EH (cell line): ENCODE data around the gene EIPR1.

Experiments used
- DNase-seq: peaks from one replicate; pipeline ENCODE4 v3.0.0-alpha.2; 2015; ENCODE audit warnings: low read depth

EIPR1 gene

GRCh38 chr2:3267869-3268704 lies 109.5 kb downstream of the EIPR1 start:
- DNase-seq: no peak

DNA sequence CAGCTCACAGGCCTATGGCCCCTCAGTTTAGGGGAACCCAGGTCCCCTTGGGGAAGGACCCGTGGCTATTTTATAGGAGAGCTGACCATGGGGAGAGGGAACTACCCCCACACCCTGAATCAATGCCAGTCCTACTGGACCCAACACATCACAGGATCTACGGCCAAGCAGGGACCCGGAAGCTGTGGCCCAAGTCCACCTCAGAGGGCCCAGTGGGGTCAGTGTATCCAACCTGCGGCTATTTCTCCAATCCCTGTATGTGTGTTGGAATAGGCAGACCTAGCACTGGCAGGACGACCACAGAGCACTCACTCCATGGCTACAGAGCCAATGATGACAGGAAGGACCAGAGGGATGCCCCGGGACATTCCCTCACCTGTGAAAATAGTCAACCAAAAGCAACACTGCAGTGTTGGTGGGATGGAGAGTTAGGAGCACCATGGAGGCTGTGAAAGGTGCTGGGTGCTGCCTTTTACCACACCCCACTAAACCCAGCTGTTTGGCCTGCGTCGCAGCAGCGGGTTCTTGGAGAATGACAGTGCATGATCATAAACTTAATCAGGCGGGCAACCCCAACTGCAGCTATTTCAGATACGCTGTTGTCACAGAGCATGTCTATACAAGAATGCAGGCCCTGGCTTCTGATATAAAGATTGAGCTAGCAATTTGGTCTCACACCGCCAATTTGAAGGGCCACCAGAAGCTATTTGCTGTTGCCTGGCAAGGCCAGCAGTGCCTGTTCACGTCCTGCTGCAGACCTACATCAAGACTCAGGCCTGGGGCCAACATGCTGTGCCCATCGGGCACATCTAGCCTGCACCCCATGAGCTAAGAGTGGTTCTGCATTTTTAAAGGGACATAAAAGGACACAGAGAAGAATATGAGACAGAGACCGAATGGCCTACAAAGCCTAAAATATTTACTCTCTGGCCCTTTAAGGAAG lies 110.4 kb downstream of the EIPR1 start:
- no peak for DNase-seq

DNA sequence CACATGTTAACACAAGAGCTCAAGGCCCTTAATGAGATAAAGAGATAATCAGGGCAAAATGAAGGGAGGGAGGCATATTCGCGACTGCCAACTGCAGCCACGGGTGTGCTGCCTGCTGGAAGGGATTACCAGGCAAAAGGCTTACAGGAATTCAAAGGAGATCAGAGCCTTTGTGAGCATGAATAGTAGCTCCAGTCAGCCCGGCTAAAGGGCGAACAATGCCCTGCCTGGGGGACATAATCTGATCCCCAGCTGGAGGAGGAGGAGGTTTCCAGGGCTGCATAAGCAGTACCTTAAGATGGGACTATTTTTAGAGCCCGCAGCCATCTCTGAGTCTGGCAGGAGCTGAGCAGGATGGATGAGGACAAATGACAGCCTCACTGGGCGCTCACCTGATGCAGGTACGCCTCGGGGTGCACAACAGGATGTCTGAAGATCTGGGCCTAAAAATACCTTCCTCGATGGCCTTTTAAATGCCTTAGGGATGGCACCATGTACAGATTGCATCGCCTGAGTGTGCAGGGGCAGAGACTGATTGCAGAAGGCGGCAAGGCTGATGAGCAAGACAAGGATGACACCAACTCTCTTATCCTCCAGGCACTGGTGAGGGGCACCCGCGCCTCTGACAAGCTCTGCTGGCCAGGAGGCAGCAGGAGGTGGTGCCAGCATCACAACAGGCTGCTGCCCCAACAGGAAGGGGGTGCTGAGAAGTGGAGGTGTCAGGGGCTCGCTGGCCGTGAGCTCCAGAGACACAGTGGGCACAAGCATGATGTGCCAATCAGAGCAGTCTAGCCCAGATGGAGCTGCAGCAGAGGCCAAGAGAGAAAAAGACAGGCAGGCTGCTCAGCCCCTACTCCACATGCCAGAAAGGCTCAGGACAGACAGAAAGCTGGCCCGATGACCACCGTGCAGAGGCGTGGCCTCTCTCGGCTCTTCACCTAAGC lies 111.4 kb downstream of the EIPR1 start:
- no peak for DNase-seq

GRCh38 chr2:3265471-3265870 lies 112.1 kb downstream of the EIPR1 start:
- DNase-seq: no peak

GRCh38 chr2:3264010-3264744 lies 113.4 kb downstream of the EIPR1 start:
- no peak for DNase-seq

- no peak for DNase-seq
Observed at GRCh38 chr2:3263487-3263886, 114.1 kb downstream of the EIPR1 start.

DNA sequence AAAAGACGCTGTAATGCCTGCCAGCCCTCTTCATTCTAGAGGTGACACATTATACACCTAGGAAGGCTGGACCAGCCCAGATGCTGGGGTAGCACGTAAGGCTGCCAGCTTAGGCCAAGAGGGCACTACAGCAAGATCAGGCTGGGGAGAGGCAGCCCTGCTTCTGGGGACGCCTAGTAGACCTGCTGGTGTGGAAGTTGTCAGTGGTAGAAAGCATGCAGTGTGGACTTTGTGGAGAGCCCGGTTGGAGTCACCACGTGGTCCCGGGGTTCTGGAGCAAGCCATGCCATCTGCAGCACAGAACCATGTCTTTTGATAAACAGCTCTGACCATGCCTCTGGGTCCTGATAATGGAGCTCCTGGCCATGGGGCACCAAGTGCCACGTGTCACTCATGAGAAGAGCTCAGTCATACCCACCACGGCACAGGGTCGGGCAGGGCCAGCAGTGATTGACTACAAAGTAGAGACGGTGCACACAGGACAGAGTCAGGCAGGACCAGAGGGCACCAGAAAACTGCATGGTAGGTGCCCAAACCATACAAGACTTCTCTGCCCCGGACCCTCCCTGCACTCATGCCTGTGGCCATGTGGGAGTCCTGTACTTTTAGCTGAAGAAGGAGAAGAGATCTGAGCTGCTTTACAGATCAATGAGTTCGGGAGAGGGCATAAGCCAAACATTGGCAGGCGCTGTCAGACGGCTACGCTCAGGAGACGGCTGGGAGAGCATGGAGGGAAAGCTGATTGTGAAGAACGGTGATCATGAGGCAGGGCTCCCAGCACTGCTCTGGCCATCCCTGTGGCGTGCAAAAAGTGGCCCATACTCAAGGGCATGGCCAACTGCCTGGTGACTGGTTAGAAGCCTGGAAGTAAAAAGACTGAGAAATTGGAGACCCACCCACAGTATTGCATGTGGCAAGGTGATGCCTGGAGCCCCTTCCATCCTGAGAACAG lies 114.9 kb downstream of the EIPR1 start:
- DNase-seq: no peak

DNA sequence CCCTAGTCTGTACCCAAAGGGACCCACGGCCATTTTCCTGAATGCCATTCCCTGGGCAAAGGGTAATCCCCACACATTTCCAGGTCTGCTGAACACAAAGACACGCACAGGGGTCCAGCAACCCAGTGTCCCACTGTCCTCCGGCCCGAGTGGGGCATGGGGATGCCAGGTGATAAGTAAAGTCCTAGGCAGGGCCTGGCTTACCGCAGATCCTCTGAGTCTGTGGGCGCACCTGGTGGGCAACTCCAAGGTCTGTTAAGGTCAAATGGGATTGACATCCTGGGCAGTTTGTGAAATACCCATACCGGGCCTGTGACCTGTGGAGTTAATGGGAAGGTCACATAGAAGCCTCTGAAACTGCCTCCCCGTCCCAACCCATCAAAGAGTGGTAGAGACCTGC lies 116.1 kb downstream of the EIPR1 start:
- DNase-seq: no peak

DNA sequence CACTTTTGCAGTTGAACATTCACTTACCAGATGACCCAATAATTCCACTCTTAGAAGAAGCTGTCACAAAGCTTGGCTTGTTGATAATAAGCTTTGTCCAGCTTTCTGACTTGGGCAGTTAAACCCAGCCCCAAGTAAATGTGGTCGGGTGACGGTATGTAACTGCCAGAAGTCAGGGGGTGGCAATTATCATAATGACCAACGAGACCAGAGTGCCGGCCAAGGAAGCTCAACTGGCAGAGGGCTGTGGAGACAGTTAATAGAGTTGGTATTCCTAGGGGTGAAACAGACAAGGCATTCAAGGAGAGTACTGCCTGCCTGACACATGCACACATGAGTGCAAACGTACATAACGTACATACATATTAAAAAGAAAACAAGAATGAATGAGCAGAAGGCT lies 116.7 kb downstream of the EIPR1 start:
- no peak for DNase-seq

DNA sequence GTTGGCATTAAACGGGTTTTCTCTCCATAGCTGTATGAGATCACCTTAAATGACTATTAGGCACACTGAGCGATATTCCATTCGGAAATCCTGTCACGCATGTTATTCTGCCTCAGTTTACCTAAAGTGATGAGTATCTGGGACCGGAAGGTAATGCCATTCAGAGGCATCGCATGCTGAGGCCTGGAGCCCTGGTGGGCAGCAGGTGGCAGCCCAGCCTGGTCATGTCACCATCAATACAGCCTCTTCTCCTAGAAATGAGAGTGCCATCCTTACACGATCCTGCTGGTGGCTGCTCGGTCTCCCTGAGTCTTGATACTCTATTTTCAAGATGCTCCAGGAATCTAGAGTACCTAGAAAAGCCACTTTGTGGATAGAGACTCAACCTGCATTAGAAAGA lies 119.8 kb downstream of the EIPR1 start:
- DNase-seq: no peak

GRCh38 chr2:3257166-3257565 lies 120.5 kb downstream of the EIPR1 start:
- DNase-seq: no peak

- no peak for DNase-seq
Observed at GRCh38 chr2:3256605-3257004, 121.0 kb downstream of the EIPR1 start.

GRCh38 chr2:3256157-3256556 lies 121.5 kb downstream of the EIPR1 start:
- no peak for DNase-seq

- no peak for DNase-seq
Observed at GRCh38 chr2:3254442-3254941, 123.1 kb downstream of the EIPR1 start.

- DNase-seq: no peak
Observed at GRCh38 chr2:3253913-3254441, 123.6 kb downstream of the EIPR1 start.

- DNase-seq: peak; percentile 4
Observed at GRCh38 chr2:3251946-3252345, 125.7 kb downstream of the EIPR1 start.

DNA sequence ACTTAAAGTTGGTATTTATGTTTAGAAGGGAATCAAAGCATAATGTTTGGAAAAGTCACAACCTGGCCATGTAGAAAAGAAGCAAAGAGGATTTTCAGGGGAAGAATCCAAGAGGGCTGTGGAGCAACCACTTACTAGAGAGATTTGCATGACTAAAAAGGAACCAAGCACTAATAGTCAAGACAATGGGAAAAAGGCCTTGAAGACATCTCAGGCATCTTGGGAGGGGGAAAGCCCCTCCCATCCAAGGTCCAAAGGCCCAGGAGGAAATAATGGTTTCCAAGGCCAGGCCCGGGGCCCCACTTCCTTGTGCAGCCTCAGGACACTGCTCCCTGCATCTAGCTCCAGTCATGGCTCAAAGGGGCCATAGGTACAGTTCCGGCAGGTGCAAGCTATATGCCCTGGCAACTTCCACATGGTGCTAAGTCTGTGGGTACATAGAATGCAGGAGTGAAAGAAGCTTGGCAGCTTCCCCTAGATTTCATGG lies 128.1 kb downstream of the EIPR1 start:
- no peak for DNase-seq

- DNase-seq: no peak
Observed at GRCh38 chr2:3248754-3249475, 128.7 kb downstream of the EIPR1 start.
